Uterus (tissue), 4 donors: ENCODE measurements around the gene NUP62. TPM values are rescaled to one million over a fixed set of nuclear protein-coding genes. Genes with fewer than 3 reads are reported as not detected.

Experiments used
- DNase-seq, 2 donors: peaks; one replicate each; pipeline ENCODE4 v3.0.0-alpha.2; 2019 to 2020
- H3K27ac ChIP-seq, 2 donors: fragments of 200-600 bp; sonication (generic); 1 replicate in 1 of 2; 2 replicates in 1 of 2; pipeline ENCODE4 v1.5.1; 2016 to 2018
- H3K27me3 ChIP-seq, 2 donors: fragments of 200-600 bp; sonication (generic); one replicate each; pipeline ENCODE4 v1.5.1; 2018 to 2019; ENCODE audit warnings: control low read depth in 1 of 2
- H3K36me3 ChIP-seq, 2 donors: fragments of 200-600 bp; sonication (generic); one replicate each; pipeline ENCODE4 v1.5.1; 2019; ENCODE audit warnings: control low read depth in 1 of 2
- H3K4me1 ChIP-seq, 2 donors: fragments of 200-600 bp; sonication (generic); one replicate each; pipeline ENCODE4 v1.5.1; 2018 to 2019; ENCODE audit warnings: control low read depth in 1 of 2
- H3K4me3 ChIP-seq, 2 donors: fragments of 200-600 bp; sonication (generic); 1 replicate in 1 of 2; 2 replicates in 1 of 2; pipeline ENCODE4 v1.5.1; 2018 to 2019; ENCODE audit warnings: mild to moderate bottlenecking in 1 of 2
- H3K9me3 ChIP-seq, 2 donors: fragments of 200-600 bp; sonication (generic); one replicate each; pipeline ENCODE4 v1.5.1; 2019; ENCODE audit warnings: control low read depth in 1 of 2
- POLR2A ChIP-seq, 2 donors: fragments of 450-650 bp; IDR thresholded peaks; one replicate each; pipeline ENCODE4 v1.6.1; 2016; ENCODE audit warnings: antibody characterized with exemption in 2 of 2, mild to moderate bottlenecking in 1 of 2, moderate library complexity in 1 of 2
- intact Hi-C: fragments of 100-400 bp; cut with DNase I; formaldehyde crosslinking; loops from one replicate; pipeline ENCODE4 v1.15.1; 2023; ENCODE audit warnings: low total_unique reads
- microRNA-seq: library from miRNA; unstranded; fragments of <30 nt; microRNA quantifications from one replicate; pipeline ENCODE4, GENCODE V29; 2016; ENCODE audit warnings: borderline microRNAs expressed, borderline replicate concordance
- total RNA-seq, 4 donors: library from RNA; depleted of rRNA in 3 of 4; stranded (reverse); fragments of >200 nt in 3 of 4; gene quantifications; one replicate each; pipeline versions ENCODE4 v1.1.0 to v1.2.4, GENCODE V29; 2014 to 2023
- TF ChIP-seq, protein P1 (sequence below), 4 experiments: fragments of 200-600 bp in 2 of 4; fragments of 450-650 bp in 2 of 4; sonication (generic) in 2 of 4; IDR thresholded peaks; one replicate each; pipeline ENCODE4 v1.5.1; 2016 to 2019; ENCODE audit warnings: antibody characterized with exemption in 4 of 4, mild to moderate bottlenecking in 2 of 4, moderate library complexity in 1 of 4
- donor health status: DM: yes; HTN: yes; CAD: no.

The NUP62 gene
- total RNA-seq, 4 donors from 2014 or later = 12.1 to 40.4 (median 24.6) TPM

DNA sequence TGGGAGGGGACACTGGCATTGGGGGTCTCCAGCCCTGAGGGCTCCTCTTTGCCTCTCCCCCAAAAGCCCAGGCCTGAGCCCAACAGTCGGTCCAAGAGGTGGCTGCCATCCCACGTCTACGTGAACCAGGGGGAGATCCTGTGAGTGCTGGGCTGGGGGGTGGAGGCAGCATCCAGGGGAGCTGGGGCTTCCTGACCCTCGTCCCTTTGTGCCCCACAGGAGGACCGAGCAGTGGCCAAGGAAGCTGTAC is 71.5 kb downstream of the NUP62 start:
- intact Hi-C loops = no loop called here
- DNase-seq = no peak
- H3K36me3 ChIP-seq = no peaks in the 10 kb centered on the region
- H3K4me1 ChIP-seq = peaks cover 0 to under 1% of the 10 kb centered on the region in 2 donors
- H3K4me3 ChIP-seq = no peak overlapping the region
- no peak for TF ChIP-seq POLR2A (IDR thresholded peaks at IDR 0.05)
- TF ChIP-seq, protein P1, sequence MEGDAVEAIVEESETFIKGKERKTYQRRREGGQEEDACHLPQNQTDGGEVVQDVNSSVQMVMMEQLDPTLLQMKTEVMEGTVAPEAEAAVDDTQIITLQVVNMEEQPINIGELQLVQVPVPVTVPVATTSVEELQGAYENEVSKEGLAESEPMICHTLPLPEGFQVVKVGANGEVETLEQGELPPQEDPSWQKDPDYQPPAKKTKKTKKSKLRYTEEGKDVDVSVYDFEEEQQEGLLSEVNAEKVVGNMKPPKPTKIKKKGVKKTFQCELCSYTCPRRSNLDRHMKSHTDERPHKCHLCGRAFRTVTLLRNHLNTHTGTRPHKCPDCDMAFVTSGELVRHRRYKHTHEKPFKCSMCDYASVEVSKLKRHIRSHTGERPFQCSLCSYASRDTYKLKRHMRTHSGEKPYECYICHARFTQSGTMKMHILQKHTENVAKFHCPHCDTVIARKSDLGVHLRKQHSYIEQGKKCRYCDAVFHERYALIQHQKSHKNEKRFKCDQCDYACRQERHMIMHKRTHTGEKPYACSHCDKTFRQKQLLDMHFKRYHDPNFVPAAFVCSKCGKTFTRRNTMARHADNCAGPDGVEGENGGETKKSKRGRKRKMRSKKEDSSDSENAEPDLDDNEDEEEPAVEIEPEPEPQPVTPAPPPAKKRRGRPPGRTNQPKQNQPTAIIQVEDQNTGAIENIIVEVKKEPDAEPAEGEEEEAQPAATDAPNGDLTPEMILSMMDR (IDR thresholded peaks at IDR 0.05) = no peak
- H3K9me3 ChIP-seq = no peaks in the 10 kb centered on the region
- H3K27me3 ChIP-seq = no peaks in the 10 kb centered on the region
- H3K27ac ChIP-seq = no peak overlapping the region

DNA sequence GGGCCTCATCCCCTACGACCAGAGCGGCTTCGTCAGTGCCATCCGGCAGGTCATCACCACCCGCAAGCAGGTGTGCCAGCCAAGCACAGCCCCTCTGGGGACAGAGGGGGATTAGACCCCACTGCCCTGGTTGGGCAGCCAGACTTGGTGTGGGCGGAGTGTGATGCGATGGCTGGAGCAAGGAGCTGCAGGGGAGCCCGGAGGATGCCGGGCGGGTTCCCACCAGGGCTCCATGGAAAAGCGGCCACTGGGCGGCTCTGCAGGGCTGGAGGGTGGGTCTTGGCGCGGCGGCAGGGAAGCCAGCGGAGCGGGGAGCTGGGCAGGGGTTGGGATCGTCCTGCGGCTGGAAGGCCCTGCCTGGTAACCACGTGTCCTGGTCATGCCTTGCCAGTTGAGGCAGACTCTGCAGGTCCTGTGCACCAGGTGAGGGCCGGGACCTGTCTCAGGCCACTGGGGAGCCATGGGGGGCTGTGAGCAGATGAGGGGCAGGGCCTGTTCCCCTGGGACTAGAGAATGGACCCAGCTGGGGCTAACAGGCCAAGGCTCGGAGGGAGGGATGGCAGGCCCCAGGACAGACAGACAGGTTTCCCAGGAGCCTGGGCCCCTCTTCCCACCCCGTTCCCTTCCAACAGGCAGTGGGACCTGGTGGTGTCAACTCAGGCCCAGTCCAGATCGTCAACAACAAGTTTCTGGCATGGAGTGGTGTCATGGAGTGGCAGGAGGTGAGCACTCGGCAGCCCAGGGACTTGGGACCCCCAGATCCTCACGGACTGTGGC is 72.1 kb downstream of the NUP62 start:
- Histone ChIP-seq H3K4me1 (peaks cover 0 to 5% of the 10 kb centered on the region in 2 donors), H3K9me3 (no peaks in the 10 kb centered on the region), H3K36me3 (no peaks in the 10 kb centered on the region), H3K27me3 (no peaks in the 10 kb centered on the region), H3K4me3 (no peak overlapping the region), H3K27ac (no peak overlapping the region)
- peak in 1 of 2 donors; percentile 18 for DNase-seq
- intact Hi-C loops = no loop called here
- no peak for TF ChIP-seq POLR2A (IDR thresholded peaks at IDR 0.05)
- TF ChIP-seq, protein P1 (IDR thresholded peaks at IDR 0.05) = no peak

Small RNAs within 50 kb of the gene (microRNA-seq; reads per million reads assigned to microRNA genes)
- gene MIR4750 = not detected

Other genes starting within 250 kb of the NUP62 start
- gene ADM5, start 239.9 kb downstream of the NUP62 start, total RNA-seq = 1 to 10 TPM in 3 of 4 donors, not detected in 1; 1.3 to 6.0 (median 1.5) TPM
- gene CPT1C, start 238.4 kb downstream of the NUP62 start, total RNA-seq = 10 to 100 TPM in 2 of 4 donors, 1 to 10 TPM in 2; 1.5 to 26.6 (median 12.2) TPM
- 1 to 10 TPM in 1 of 4 donors, under 1 TPM in 1, not detected in 2; 0.28 to 1.9 TPM for gene TSKS, start 166.2 kb downstream of the NUP62 start, total RNA-seq
- gene AP2A1, start 162.5 kb downstream of the NUP62 start, total RNA-seq = 100 to 1,000 TPM in 1 of 4 donors, 10 to 100 TPM in 3; 47.1 to 114 (median 54.7) TPM
- 10 to 100 TPM; 10.5 to 28.8 (median 23.3) TPM for gene FUZ, start 116.2 kb downstream of the NUP62 start, total RNA-seq
- gene MED25, start 111.2 kb downstream of the NUP62 start, total RNA-seq = 10 to 100 TPM; 21.1 to 48.1 (median 26.8) TPM
- gene PTOV1, start 78.3 kb downstream of the NUP62 start, total RNA-seq = 100 to 1,000 TPM in 1 of 4 donors, 10 to 100 TPM in 3; 46.2 to 156 (median 82.0) TPM
- gene PNKP, start 61.9 kb downstream of the NUP62 start, total RNA-seq = 100 to 1,000 TPM in 1 of 4 donors, 10 to 100 TPM in 3; 47.7 to 104 (median 77.7) TPM
- 10 to 100 TPM in 1 of 4 donors, 1 to 10 TPM in 3; 2.6 to 26.7 (median 5.9) TPM for gene AKT1S1, start 52.1 kb downstream of the NUP62 start, total RNA-seq
- 10 to 100 TPM in 3 of 4 donors, 1 to 10 TPM in 1; 9.1 to 44.1 (median 12.5) TPM for gene TBC1D17, start 51.8 kb downstream of the NUP62 start, total RNA-seq
- gene IL4I1, start 32.6 kb downstream of the NUP62 start, total RNA-seq = 1 to 10 TPM in 1 of 4 donors, under 1 TPM in 1, not detected in 2; 0.82 to 1.2 TPM
- 10 to 100 TPM in 1 of 4 donors, 1 to 10 TPM in 2, not detected in 1; 2.1 to 10.0 (median 3.6) TPM for gene ATF5, start 299 bp downstream of the NUP62 start, total RNA-seq
- gene SIGLEC11, start 31.7 kb upstream of the NUP62 start, total RNA-seq = 1 to 10 TPM in 2 of 4 donors, not detected in 2; 1.2 to 3.9 TPM
- gene VRK3, start 95.9 kb upstream of the NUP62 start, total RNA-seq = 10 to 100 TPM in 3 of 4 donors, 1 to 10 TPM in 1; 1.5 to 68.8 (median 37.1) TPM
- 10 to 100 TPM in 3 of 4 donors, 1 to 10 TPM in 1; 7.1 to 28.9 (median 16.8) TPM for gene ZNF473, start 96.5 kb upstream of the NUP62 start, total RNA-seq
- not detected for gene IZUMO2, start 233.8 kb upstream of the NUP62 start, total RNA-seq